ENCODE data around the gene FAM163A. TPM values are rescaled to one million over a fixed set of nuclear protein-coding genes. Genes with fewer than 3 reads are reported as not detected.

Gene FAM163A
- total RNA-seq = 1.3 TPM

DNA sequence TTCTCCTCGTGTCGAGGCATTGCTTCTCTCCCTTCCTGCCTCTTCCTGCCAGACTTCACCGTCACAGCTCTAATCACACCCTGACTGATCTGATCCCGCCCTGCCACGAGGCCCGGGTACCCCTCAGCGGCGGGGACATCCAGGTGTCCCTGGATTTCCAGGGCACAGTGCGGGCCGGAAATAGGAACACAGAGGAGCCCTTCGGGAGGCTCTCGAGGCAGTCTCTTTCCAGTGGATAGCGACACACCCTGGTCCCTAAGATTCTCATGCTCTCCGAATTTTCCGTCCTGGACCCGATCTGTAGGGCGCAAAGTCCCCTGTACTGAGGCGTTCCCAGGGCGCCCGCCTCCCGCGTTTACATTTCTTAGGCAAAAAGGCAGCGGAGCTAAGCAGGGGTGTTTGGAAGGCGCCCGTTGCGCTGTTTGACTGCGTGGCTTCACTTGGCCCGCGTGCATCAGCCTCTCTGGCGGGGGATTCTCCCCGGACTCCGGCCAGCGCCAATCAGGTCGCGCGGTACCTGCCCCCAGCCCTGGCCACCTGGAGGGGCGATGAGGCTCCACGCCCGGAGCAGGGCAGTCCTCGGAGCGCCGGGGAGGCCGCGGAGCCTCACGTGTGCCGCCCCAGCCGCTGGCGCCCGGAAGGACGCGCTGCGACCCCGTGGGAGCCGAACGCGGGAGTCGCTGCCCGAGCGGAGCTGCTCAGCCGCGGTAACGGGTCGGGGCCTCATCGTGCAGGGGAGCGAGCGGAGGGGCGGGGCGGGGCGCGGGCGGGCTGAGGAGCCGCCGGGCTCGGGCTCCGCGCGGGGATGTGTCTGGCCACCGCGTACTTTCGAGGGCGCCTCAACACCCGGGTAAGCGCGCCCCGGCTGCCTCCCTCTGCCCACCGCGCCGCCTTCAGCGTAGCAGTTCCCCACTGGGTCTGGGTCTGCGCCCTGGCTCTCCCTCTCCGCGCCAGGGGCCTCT is at the start of gene FAM163A:
TSS of gene FAM163A (plus strand) at position 575 of the 962 bp plus-strand sequence. CDS start 69,807 bp downstream, outside the sequence.

Other genes with a start within 250 kb of the FAM163A start
- gene NPHS2, start 167.3 kb upstream of the FAM163A start, total RNA-seq = not detected
- gene TDRD5, start 151.5 kb upstream of the FAM163A start, total RNA-seq = 0.99 TPM
- 76.5 TPM for gene TOR1AIP2, start 134.5 kb downstream of the FAM163A start, total RNA-seq
- gene TOR1AIP1, start 139.0 kb downstream of the FAM163A start, total RNA-seq = 95.2 TPM
- gene CEP350, start 211.5 kb downstream of the FAM163A start, total RNA-seq = 105 TPM

Measured in camera-type eye (tissue), 1 donor.